ENCODE results near the gene IPCEF1. TPM values are rescaled to one million over a fixed set of nuclear protein-coding genes. Genes with fewer than 3 reads are reported as not detected.

IPCEF1 gene
- total RNA-seq, 2 donors from 2014 or later: 3.0 to 5.7 TPM

- no peak overlapping the region for H3K27ac ChIP-seq
- no peaks in the 10 kb centered on the region for H3K4me1 ChIP-seq
- no peak for TF ChIP-seq POLR2A (IDR thresholded peaks at IDR 0.05)
- no peak for TF ChIP-seq CTCF (IDR thresholded peaks at IDR 0.05)
- no peaks in the 10 kb centered on the region for H3K27me3 ChIP-seq
- 75 to 85% methylated on average over 2 of the region's 2 CpGs for WGBS, 2 donors
- ATAC-seq: no peak
- peak in 1 of 4 donors; percentile 22 for DNase-seq
- no peak overlapping the region for H3K4me3 ChIP-seq
- intact Hi-C loops (cut with DNase I): no loop called here
- H3K9me3 ChIP-seq: no peaks in the 10 kb centered on the region
- H3K36me3 ChIP-seq (replicated peaks in 1 of 2; ENCODE audit: insufficient read depth in 1 of 2, low read depth in 2 of 2): no peaks in the 10 kb centered on the region
Measured at GRCh38 chr6:154167126-154167525, 189.5 kb downstream of the IPCEF1 start.

GRCh38 chr6:154166140-154166539, 190.5 kb downstream of the IPCEF1 start:
- ATAC-seq: no peak
- 80 to 86% methylated on average over 9 of the region's 9 CpGs for WGBS, 2 donors
- H3K9me3 ChIP-seq: no peaks in the 10 kb centered on the region
- no peak overlapping the region for H3K4me3 ChIP-seq
- H3K27me3 ChIP-seq: no peaks in the 10 kb centered on the region
- intact Hi-C loops (cut with DNase I): no loop called here
- H3K27ac ChIP-seq: no peak overlapping the region
- H3K36me3 ChIP-seq (replicated peaks in 1 of 2; ENCODE audit: insufficient read depth in 1 of 2, low read depth in 2 of 2): no peaks in the 10 kb centered on the region
- H3K4me1 ChIP-seq: no peaks in the 10 kb centered on the region
- DNase-seq: peak in 1 of 4 donors; percentile 9
- TF ChIP-seq CTCF (IDR thresholded peaks at IDR 0.05) (no peak), POLR2A (IDR thresholded peaks at IDR 0.05) (no peak)

GRCh38 chr6:154165478-154165877, 191.1 kb downstream of the IPCEF1 start:
- ATAC-seq: no peak

GRCh38 chr6:154164397-154164796, 192.2 kb downstream of the IPCEF1 start:
- Histone ChIP-seq H3K9me3 (no peaks in the 10 kb centered on the region), H3K27me3 (no peaks in the 10 kb centered on the region), H3K4me3 (no peak overlapping the region), H3K4me1 (no peaks in the 10 kb centered on the region), H3K27ac (peak overlapping the region in 1 of 4 donors; percentile 18), H3K36me3 (replicated peaks in 1 of 2; ENCODE audit: insufficient read depth in 1 of 2, low read depth in 2 of 2) (no peaks in the 10 kb centered on the region)
- DNase-seq (peak in 3 of 4 donors; percentile 25 to 42 (median 31)), ATAC-seq (peak; percentile 40)
- TF ChIP-seq POLR2A (IDR thresholded peaks at IDR 0.05) (no peak), CTCF (IDR thresholded peaks at IDR 0.05) (no peak)
- WGBS, 2 donors: 57 to 64% methylated on average over 5 of the region's 5 CpGs
- intact Hi-C loops (cut with DNase I): no loop called here

More at GRCh38 chr6:154165478-154165877, 191.1 kb downstream of the IPCEF1 start:
- no peak for TF ChIP-seq POLR2A (IDR thresholded peaks at IDR 0.05)
- TF ChIP-seq CTCF (IDR thresholded peaks at IDR 0.05): no peak
- no peak for DNase-seq
- no peak overlapping the region for H3K27ac ChIP-seq
- no peaks in the 10 kb centered on the region for H3K27me3 ChIP-seq
- H3K36me3 ChIP-seq (replicated peaks in 1 of 2; ENCODE audit: insufficient read depth in 1 of 2, low read depth in 2 of 2): no peaks in the 10 kb centered on the region
- H3K4me3 ChIP-seq: no peak overlapping the region
- intact Hi-C loops (cut with DNase I): no loop called here
- WGBS, 2 donors: 65 to 79% methylated on average over 2 of the region's 2 CpGs
- no peaks in the 10 kb centered on the region for H3K4me1 ChIP-seq
- H3K9me3 ChIP-seq: no peaks in the 10 kb centered on the region

- Histone ChIP-seq H3K4me3 (no peak overlapping the region), H3K36me3 (replicated peaks in 1 of 2; ENCODE audit: insufficient read depth in 1 of 2, low read depth in 2 of 2) (no peaks in the 10 kb centered on the region), H3K9me3 (no peaks in the 10 kb centered on the region), H3K4me1 (no peaks in the 10 kb centered on the region), H3K27ac (no peak overlapping the region), H3K27me3 (no peaks in the 10 kb centered on the region)
- TF ChIP-seq CTCF (IDR thresholded peaks at IDR 0.05): no peak
- TF ChIP-seq POLR2A (IDR thresholded peaks at IDR 0.05): no peak
- DNase-seq (no peak), ATAC-seq (no peak)
- intact Hi-C loops (cut with DNase I): no loop called here
- 62 to 75% methylated on average over 3 of the region's 3 CpGs for WGBS, 2 donors
Measured at GRCh38 chr6:154161689-154162088, 194.9 kb downstream of the IPCEF1 start.
